HepG2 (cell line): ENCODE data around the gene MAML1.

Experiments used
- EP300 ChIP-seq, 3 experiments: sonication (generic) in 1 of 3; formaldehyde crosslinking in 1 of 3; IDR thresholded peaks; 2 replicates each; pipeline versions ENCODE4 v1.5.1 to v1.6.1; 2011 to 2020; ENCODE audit warnings: low read depth in 2 of 3, low read length in 2 of 3, borderline replicate concordance in 1 of 3, improper control_type of control experiment in 1 of 3, mild to moderate bottlenecking in 1 of 3, missing genetic modification reagents in 1 of 3, moderate library complexity in 1 of 3
- NFE2L2 ChIP-seq: fragments of 150-350 bp; IDR thresholded peaks from 2 replicates; pipeline ENCODE4 v1.6.1; 2014; ENCODE audit warnings: low read length
- NFIC ChIP-seq: IDR thresholded peaks from 2 replicates; pipeline ENCODE4 v1.6.1; 2012; ENCODE audit warnings: mild to moderate bottlenecking, low read length, inconsistent platforms
- NRL ChIP-seq: sonication (generic); formaldehyde crosslinking; IDR thresholded peaks from 2 replicates; pipeline ENCODE4 v1.5.0; 2020; ENCODE audit warnings: missing genetic modification reagents, mild to moderate bottlenecking, moderate library complexity, borderline replicate concordance
- TAF1 ChIP-seq: sonication (generic); formaldehyde crosslinking; IDR thresholded peaks from 2 replicates; pipeline ENCODE4 v1.4.0; 2020; ENCODE audit warnings: missing genetic modification reagents
- YEATS4 ChIP-seq: sonication (generic); formaldehyde crosslinking; IDR thresholded peaks from 2 replicates; pipeline ENCODE4 v1.4.0; 2020; ENCODE audit warnings: missing genetic modification reagents, borderline replicate concordance
- ZNF24 ChIP-seq: fragments of 450-650 bp; IDR thresholded peaks from 2 replicates; pipeline ENCODE4 v1.6.1; 2017; ENCODE audit warnings: antibody characterized with exemption, mild to moderate bottlenecking
- TF ChIP-seq, protein P1 (sequence below): IDR thresholded peaks from 2 replicates; pipeline ENCODE4 v1.6.1; 2012; ENCODE audit warnings: inconsistent platforms

DNA sequence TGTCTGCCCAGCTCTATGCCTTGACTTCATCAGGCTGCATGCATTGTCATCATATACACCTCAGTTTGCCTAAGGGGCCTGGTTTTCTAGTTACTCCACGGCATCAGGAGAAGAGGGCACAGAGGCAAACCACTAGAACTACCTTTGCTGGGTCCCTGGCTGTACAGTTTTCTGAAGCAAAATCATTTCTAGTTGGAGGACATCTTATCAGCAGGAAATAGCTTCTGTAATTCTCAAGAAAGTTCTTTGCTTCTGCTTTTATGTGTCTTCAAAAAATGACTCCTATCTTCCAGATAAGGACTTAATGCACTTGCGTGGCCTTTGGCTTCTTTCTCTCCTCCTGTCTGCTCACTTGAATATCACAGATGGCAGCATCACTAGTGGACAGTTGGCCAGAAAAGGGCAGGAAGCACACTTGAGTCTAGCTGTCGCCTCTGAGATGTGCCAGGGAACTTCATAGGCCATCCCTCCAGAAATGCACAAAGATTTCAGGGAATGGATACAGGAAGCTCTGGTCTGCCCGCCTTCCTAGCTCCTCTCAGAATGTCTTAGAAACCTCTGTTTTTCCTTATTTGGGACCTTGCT is 38.8 kb downstream of the MAML1 start:
- TF ChIP-seq, protein P1, sequence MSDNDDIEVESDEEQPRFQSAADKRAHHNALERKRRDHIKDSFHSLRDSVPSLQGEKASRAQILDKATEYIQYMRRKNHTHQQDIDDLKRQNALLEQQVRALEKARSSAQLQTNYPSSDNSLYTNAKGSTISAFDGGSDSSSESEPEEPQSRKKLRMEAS = no peak
- no peak for TF ChIP-seq TAF1
- no peak for TF ChIP-seq NFE2L2
- TF ChIP-seq NRL (CRISPR knock-in tag) = no peak
- TF ChIP-seq EP300 (IDR thresholded peaks at IDR 0.05; ENCODE audit: low read depth in 2 of 2, low read length in 2 of 2) = no peak
- TF ChIP-seq EP300 (CRISPR knock-in tag; IDR thresholded peaks at IDR 0.05; ENCODE audit: borderline replicate concordance) = no peak
- no peak for TF ChIP-seq YEATS4 (CRISPR knock-in tag)
- TF ChIP-seq ZNF24 = no peak
- TF ChIP-seq NFIC = no peak
